H54 (cell line): ENCODE data around the gene ZNF862.

ENCODE experiments used
- DNase-seq: peaks from one replicate; pipeline ENCODE4 v3.0.0; 2011; ENCODE audit warnings: low spot score, mixed read lengths; ENCODE audit not compliant: insufficient read length
- FAIRE-seq: peaks from 3 replicates; lab custom pipeline; 2011; peaks lifted over from hg19 to GRCh38; lab: Jason Lieb, UNC
- POLR2A ChIP-seq: IDR thresholded peaks from 2 replicates; pipeline ENCODE4 v1.6.1; 2011; ENCODE audit warnings: low read depth, mild to moderate bottlenecking, low read length

ZNF862 gene

DNA sequence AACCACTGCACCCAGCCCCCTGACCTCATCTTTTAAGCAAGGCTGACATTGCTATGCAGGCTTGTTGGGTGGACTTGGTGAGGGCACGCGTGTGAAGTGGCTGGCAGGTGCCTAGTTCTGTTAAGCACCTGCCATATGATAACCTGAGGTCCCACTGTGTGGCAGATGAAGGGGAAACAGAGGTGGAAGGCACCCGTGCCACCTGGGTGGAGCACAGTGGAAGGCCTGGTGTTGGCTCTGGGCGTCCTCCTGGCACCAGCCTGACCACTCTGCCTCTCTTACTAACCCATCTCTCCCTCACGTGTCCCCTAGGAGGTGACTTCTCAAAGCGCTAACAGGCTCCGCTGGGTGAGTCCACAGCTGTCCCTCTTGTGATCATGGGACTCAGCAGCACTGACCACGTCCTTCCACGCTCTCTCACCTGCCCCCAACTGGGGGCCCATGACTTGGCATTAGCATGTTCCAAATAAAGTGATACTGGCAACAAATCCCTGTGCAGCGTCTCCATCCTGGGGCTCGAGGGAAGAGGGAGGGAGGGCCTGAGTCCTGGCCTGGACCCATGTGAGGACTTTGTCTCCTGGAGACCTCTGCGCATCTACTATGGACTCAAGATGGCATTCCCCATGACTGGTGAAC is 4.6 kb upstream of the ZNF862 start:
- FAIRE-seq, result no peak

GRCh38 chr7:149834601-149835000 is 3.6 kb upstream of the ZNF862 start:
- no peak for DNase-seq
- no peak for TF ChIP-seq POLR2A
- no peak for FAIRE-seq

More for the DNA sequence above, 4.6 kb upstream of the ZNF862 start:
- no peak for DNase-seq
- TF ChIP-seq POLR2A, result no peak

DNA sequence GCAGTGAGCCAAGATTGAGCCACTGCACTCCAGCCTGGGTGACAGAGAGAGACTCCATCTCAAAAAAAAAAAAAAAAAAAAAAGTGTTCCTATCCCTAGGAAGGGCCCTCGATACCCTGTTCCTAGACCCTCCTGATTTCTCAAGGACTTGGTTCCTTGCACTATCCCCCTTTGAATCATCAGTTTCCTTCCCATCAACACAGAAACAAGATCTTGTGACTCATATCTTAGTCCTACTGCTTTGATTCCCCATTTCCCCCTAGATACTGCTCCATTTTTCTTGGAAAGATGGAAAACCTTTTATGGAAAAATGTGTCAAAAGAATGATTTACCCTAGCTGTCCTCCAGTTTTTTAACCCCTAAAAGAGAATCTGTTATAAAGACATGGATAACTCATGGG is 1.7 kb upstream of the ZNF862 start:
- FAIRE-seq (no peak), DNase-seq (no peak)
- TF ChIP-seq POLR2A, result no peak

- DNase-seq, result no peak
- TF ChIP-seq POLR2A, result no peak
- no peak for FAIRE-seq
These were observed 481 bp upstream of the ZNF862 start for GRCh38 chr7:149837564-149838223.

DNA sequence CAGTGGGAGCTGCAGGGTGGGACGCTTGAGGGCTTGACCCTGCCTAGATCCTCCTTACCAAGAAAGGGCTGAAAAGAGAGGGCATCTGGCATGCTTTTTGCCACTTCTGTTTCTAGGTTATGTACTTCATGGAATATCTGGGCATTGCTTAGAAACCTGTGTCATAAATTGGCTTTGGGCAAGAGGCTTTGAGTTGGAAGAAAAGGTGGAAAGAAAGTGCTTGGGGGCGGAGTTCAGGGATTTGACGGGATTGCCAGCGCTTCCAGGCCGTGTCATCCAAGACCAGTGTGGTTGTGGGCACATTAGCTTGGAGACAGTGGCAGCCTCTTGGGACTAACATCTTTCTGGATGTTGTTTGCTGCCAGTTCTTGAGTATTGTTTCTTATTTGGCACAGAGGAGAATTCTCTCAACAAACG is 825 bp downstream of the ZNF862 start:
- FAIRE-seq (no peak), DNase-seq (no peak)
- no peak for TF ChIP-seq POLR2A

- FAIRE-seq (no peak), DNase-seq (no peak)
- TF ChIP-seq POLR2A, result no peak
These were observed 1.8 kb downstream of the ZNF862 start for GRCh38 chr7:149839933-149840332.

DNA sequence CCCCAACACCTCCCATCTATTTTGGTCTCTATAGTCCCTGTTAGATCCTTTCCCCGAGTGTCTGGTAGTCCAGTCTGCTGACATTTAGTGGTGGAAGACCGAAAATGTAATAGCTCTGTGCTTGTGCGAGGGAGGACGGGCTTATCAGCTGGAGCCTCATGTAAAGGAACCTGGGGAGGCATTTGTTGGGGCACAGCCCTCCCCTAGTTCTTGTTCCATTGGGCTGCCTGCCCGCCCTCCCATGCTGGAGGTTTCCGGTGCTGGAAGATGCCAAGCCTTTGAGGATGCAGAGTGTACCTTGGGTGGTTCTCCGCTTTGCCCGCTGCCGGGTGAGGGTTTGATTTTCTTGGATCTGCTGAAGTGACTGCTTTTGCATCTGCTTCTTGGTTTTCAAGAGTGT is 5.4 kb downstream of the ZNF862 start:
- FAIRE-seq (no peak), DNase-seq (no peak)
- TF ChIP-seq POLR2A, result no peak

DNA sequence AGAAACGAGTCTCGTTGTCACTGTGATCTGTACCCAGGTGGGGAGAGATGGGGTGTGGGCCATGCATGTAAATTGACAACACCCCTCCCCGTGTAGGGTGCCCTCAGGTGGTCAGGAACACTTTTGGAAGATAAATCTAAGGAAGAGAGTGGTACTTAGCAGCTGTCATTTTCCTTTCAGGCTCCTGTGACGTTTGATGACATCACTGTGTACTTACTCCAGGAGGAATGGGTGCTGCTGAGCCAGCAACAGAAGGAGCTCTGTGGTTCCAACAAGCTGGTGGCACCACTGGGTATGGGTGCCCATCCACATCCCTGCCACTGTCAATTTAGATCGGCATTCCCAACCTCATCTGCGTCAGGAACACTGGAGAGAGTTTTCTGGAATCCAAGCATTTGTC is 6.3 kb downstream of the ZNF862 start:
- FAIRE-seq (no peak), DNase-seq (no peak)
- TF ChIP-seq POLR2A, result no peak

DNA sequence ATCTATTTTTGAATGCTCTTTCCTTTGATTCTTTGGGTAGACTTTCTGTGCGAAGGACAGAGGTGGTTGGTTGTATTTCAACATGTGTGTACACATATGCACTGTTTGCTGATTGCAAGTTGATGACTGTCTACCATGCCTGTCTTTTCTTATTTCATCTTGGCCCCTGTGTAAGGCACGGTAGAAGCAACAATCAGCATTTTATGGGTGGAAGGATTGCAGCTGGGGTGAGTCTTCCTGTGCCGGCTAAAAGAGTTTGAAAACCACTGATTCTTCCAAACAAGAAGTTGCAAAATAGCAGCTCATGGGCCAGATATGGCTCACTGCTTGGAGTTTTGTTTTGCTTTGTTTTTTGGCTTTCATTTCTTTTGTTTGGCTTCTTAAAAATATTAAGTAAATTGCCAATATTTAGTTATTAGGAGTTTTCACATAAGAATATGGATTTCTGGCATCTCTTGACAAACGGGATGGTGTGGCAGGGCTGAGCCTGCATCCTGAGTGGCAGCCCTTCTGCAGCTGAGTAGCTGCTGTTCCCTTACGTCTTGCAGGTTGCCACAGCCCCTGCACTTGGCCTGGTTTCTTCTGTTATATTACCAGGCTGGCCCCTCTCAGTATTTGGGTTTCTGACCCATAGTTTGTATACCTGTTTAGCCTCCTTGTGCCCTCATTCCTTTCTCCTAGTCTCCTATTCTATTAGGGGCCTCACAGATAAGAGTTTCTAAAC is 7.2 kb downstream of the ZNF862 start:
- no peak for TF ChIP-seq POLR2A
- DNase-seq (no peak), FAIRE-seq (no peak)

- DNase-seq (no peak), FAIRE-seq (no peak)
- TF ChIP-seq POLR2A, result no peak
These were observed 7.8 kb downstream of the ZNF862 start for GRCh38 chr7:149846021-149846420.

DNA sequence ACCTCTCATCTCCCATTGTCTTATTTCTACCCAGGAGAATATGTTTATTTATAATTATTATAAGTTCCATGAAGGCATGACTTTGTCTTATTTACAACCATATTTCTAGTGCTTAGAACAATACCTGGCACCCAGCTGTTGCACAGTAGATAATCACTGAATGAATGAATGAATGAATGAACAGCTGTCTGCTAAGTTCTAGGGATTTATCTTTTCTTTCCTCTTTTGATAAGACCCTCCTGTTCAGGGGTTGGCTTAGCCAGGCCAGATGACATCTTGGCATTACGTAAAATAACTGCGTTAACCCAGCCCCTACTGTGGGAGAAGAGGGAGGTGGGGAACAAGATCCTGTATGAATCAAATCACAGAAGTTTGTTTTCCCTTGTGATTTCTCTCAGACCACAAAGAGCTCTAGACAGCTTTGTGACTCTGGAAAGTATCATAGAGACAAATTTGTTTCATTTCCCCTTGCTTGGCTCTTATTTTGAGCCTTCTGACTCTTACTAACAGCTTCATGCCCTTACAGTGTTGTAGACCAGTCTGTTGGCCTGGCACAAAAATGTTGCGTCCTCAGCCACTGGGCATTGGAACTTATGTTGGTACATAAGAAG is 8.4 kb downstream of the ZNF862 start:
- TF ChIP-seq POLR2A, result no peak
- FAIRE-seq (no peak), DNase-seq (no peak)

GRCh38 chr7:149849174-149849573 is 11.0 kb downstream of the ZNF862 start:
- FAIRE-seq, result no peak
- DNase-seq, result no peak
- no peak for TF ChIP-seq POLR2A

DNA sequence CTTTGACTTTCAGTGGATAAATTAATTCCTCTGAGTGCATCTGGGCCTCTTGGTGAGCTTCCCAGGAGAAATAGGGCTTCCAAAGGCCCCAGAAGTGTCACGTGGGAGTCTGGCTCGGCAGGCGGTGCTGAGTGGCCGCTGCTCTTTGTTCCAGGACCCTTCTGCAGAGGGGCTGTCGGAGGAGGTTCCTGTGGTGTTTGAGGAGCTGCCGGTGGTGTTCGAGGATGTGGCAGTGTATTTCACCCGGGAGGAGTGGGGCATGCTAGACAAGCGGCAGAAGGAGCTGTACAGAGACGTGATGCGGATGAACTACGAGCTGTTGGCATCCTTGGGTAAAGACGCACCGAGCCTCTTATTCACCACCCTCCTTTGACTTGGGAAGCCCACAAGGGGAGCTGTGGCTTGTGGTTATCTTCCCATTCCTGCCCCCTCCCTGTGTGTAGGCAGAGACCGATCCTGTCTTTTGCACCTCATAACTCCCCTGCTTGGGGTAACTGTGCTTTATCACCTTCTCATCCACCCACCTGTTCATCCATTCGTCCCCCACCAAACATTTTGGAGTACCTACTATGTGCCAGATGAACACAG is 11.9 kb downstream of the ZNF862 start:
- FAIRE-seq (no peak), DNase-seq (no peak)
- TF ChIP-seq POLR2A, result no peak

DNA sequence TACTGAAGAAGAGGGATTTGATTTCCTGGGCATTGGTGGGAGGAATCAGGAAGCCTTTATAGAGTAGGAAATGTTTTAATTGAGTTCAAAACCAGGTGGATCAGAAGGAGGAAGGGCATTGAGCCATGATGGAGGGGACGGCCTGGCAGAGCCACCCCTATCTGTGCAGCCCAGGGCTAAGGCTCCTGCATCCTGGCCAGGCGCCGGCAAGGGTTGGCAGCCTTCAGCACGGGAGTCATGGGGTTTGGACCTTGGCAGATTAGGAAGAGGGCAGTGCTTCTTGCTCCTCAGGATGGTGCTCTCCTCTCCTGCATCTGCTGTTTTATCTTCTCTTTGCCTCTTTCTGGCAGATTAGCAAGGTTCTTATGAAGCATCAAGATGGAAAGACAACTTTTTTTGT is 12.5 kb downstream of the ZNF862 start:
- no peak for TF ChIP-seq POLR2A
- DNase-seq (no peak), FAIRE-seq (no peak)
